GM12875 (cell line): ENCODE data around the gene UTS2R.

Experiments
- H3K4me3 ChIP-seq: one replicate; pipeline ENCODE4 v1.5.1; 2011; ENCODE audit warnings: low read depth, low read length, control low read depth
- CTCF ChIP-seq: IDR thresholded peaks from 2 replicates; pipeline ENCODE4 v1.5.1; 2011; ENCODE audit warnings: low read depth, mild to moderate bottlenecking, control low read depth, inconsistent platforms, low read length, moderate library complexity, borderline replicate concordance; ENCODE audit not compliant: insufficient read depth

Gene UTS2R

GRCh38 chr17:82371333-82372248, at the start of gene UTS2R:
TSS of gene UTS2R (plus strand) at chr17:82371765. CDS start at chr17:82374325, 2,560 bp downstream.
- no peak within 1 kb of the TSS for H3K4me3 ChIP-seq
- no peak for TF ChIP-seq CTCF

GRCh38 chr17:82321947-82322466, 49.6 kb upstream of the UTS2R start:
- H3K4me3 ChIP-seq: no peak overlapping the region

GRCh38 chr17:82322526-82323453, 48.8 kb upstream of the UTS2R start:
- H3K4me3 ChIP-seq: no peak overlapping the region
- TF ChIP-seq CTCF: no peak

More at GRCh38 chr17:82321947-82322466, 49.6 kb upstream of the UTS2R start:
- no peak for TF ChIP-seq CTCF

GRCh38 chr17:82323514-82324234, 47.9 kb upstream of the UTS2R start:
- no peak for TF ChIP-seq CTCF
- no peak overlapping the region for H3K4me3 ChIP-seq

- TF ChIP-seq CTCF: no peak
- H3K4me3 ChIP-seq: no peak overlapping the region
Measured at GRCh38 chr17:82324566-82325285, 46.8 kb upstream of the UTS2R start.
